Limb (tissue), 2 donors: ENCODE results near the gene KCTD2.
A peak's percentile ranks its signal among the peaks of the same experiment; 100 is the strongest.
"Not testable (repeated sequence)": the region's sequence is repeated elsewhere in the genome, so short reads cannot be mapped to it uniquely, and the experiment has no call there.

ENCODE experiments used
- DNase-seq, 2 donors: peaks; one replicate each; pipeline ENCODE4 v3.0.0-alpha.2; 2016; ENCODE audit errors: extremely low spot score in 2 of 2

KCTD2 gene, protein sequence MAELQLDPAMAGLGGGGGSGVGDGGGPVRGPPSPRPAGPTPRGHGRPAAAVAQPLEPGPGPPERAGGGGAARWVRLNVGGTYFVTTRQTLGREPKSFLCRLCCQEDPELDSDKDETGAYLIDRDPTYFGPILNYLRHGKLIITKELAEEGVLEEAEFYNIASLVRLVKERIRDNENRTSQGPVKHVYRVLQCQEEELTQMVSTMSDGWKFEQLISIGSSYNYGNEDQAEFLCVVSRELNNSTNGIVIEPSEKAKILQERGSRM

DNA sequence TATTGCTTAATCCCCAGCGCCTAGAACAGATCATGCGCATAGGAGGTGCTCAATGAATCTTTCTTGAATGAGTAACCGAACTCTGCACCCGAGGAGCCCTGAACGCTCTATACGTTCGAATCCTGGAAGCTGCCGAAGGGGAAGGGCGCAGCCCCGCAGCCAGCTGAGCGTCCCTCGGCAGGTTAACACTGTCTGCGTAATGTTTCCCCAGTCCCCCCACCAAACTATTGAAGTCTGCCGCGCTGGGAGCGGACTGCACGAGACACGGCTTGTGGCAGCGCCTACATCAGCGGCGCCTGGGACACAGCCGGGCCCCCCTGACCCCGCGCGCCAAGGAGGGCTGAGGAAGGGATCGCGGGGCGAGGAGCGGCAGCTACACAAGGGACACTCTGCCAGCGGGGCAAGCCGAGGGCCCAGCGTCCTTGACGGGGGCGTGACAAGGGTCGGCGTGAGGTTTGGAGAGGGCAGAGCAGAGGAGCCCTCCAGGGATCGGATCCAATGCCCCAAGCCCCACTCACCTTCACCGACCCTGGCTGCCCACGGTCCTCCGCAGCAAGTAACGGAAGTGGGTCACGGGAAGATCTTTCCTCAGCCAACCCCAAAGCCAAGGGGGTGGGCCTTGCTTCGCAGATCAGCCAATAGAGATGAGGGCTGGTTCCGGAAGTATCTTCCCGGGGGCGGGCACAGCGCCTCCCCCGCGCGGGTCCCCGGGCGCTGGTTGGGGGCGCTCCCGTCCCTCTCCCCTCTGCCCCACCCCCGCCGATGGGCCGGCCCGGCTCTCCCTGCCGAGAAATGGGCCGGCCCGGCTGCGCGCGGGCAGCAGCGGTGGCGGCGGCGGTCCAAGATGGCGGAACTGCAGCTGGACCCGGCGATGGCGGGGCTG is at the start of gene KCTD2, which contains the start of gene ATP5PD:
Gene KCTD2, plus strand, starts transcription at position 819 of the 883 bp plus-strand sequence. Its CDS starts 26 bp downstream, at position 845.
Gene ATP5PD, minus strand, starts transcription at position 563 of the 883 bp plus-strand sequence. CDS start 4,319 bp downstream, outside the sequence.
- DNase-seq: peak; percentile 94 to 98

DNA sequence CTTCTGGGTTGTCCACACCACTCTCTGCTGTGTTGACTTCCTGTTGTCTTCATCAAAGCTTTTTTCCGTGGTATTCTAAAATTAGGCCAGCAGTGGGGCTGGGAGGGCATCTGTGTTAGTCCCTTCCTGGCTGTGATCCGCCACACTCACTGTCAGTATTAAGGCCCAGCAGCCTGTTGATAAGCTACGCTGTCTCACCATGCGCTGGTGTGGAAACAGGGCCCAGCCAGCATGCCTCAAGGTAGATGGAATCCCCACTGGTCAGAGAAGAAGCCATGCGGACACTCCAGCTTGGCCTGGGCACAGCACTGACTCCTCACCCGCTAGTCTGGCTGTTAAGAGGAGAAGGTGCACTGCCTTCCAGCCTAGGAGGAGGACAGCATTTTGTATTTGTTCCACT is 48.2 kb upstream of the KCTD2 start:
- no peak for DNase-seq

DNA sequence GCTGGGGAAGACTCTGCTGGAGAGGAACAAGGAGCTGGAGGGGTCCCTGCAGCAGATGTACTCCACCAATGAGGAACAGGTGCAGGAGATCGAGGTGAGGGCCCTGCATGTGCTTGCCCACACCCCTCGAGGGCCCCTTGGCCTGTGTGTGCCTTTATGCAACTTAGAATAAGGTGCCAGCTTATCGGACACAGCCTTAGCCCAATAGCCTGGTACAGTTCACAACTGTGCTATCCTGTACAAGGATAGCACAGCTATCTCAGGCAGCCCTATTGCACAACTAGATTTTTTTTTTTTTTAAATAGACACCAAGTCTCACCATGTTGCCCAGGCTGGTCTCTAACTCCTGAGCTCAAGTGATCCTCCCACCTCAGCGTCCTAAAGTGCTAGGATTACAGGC is 47.5 kb upstream of the KCTD2 start:
- no peak for DNase-seq

DNA sequence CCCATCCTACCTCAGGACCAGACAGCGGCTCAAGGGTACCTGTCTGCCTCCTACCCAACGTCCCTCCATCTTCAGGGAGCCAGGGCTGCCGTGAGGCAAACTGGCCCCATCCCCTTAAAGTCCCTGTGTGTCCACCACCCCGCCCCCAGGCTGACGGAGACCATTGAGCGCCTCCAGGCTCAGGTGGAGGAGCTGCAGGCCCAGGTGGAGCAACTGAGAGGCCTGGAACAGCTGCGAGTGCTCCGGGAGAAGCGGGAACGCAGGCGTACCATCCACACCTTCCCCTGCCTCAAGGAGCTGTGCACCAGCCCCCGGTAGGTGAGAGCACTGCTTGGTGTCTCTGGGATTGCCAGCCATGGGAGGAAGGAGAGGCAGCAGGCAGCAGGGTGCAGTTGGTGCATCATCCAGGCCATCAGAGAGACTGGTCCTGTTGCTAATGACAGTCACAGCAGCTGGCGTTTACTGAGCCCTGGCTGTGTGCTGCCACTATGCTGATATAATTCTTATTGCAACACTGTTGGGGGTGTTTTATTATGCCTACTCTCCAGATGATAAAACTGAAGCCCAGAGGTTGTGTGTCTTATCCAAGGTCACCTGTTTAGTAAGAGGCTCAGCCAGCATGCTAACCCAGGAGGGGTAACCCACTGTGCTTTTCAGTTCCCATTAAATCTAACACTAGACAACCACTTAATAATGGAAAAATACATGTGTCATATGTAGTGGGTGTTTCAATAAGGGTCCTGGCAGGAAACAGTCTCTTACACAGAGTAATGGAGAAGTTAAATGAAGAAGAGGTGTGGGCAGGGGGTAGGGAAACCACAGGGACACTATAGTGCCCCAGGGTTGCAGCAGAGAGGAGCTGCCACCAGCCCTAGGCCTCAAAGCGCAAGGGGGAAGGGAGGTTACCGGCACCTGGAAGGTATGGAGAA is 44.8 kb upstream of the KCTD2 start:
- DNase-seq: no peak

DNA sequence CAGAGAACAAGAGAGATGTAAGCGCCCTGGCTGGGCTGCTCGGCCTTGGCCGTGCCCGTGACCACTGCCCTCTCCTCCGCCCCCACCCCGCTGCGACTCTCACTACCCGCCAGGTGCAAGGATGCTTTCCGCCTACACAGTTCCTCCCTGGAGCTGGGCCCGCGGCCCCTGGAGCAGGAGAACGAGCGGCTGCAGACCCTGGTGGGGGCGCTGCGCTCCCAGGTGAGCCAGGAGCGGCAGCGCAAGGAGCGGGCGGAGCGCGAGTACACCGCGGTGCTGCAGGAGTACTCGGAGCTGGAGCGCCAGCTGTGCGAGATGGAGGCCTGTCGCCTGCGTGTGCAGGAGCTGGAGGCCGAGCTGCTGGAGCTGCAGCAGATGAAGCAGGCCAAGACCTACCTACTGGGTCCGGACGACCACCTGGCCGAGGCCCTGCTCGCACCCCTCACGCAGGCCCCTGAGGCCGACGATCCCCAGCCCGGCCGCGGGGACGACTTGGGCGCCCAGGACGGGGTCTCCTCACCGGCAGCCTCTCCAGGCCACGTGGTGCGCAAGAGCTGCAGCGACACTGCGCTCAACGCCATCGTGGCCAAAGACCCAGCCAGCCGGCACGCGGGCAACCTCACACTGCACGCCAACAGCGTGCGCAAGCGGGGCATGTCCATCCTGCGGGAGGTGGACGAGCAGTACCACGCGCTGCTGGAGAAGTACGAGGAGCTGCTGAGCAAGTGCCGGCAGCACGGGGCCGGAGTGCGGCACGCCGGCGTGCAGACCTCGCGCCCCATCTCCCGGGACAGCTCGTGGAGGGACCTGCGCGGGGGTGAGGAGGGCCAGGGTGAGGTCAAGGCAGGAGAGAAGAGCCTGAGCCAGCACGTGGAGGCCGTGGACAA is 43.7 kb upstream of the KCTD2 start:
- no peak for DNase-seq

DNA sequence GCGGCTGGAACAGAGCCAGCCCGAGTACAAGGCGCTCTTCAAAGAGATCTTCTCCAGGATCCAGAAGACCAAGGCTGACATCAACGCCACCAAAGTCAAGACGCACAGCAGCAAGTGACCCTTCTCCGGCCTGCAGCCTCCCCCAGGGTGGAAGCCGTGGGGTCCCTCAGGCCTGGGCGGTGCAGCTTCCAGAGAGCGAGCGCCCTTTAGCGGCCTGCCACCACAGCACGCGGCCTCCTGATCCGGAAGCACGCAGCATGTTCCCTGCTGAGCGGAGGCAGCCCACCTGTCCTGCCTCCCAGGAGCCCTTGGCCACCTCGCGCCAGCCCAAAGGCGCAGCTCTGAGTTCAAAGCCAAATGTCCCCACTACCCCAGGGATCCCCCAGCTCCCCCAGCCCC is 43.1 kb upstream of the KCTD2 start:
- no peak for DNase-seq

DNA sequence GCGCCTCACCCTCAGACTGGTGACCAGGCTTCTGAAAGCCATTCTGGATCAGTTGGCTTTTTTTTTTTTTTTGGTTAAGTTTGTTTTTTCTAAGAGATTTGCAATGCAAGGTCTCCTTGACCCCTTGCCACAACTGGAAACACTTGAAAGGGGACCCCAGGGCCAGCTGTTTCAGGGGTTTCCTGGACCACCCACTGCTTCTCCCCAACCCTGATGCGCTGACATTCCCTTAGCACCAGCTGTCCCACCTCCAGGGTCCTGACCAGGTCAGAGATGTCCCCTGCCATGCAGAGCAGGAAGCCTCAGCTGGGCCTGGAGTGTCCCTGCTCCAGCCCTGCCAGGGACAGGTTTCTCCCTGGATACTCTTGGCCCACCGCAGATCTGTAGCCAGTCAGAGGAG is 42.7 kb upstream of the KCTD2 start:
- no peak for DNase-seq

DNA sequence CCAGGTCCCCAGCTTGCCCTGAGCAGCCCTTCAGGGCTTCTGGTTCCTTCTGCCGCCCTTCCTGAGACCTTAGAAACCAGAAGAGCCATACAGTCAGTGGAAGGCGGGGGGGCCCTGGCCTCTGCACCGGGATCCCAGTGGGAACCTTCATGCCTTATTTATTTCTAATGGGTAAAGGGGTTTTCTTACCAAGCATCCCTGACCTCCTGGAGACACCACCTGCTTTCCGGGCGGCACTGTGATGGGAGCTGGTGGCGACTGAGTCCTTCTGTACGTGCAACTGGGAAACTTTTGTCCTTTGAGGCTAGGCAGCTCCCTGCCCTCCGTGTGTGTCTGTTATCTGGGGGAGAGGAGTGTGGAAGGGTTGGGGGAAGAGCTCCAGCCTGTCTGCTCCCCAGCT is 41.7 kb upstream of the KCTD2 start:
- no peak for DNase-seq

DNA sequence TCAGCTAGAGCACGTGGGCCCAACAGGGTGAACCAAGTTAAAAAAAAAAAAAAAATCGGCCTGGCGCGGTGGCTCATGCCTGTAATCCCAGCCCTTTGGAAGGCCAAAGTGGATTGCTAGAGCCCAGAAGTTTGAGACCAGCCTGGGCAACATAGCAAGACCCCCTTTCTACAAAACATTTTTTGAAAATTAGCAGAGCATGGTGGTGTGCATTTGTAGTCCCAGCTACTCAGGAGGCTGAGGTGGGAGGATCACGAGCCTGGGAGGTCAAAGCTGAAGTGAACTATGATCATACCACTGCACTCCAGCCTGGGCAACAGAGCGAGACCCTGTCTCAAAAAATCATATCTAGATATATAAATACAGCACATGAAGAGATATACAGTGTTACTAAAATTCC is 40.9 kb upstream of the KCTD2 start:
- not testable (repeated sequence) for DNase-seq

DNA sequence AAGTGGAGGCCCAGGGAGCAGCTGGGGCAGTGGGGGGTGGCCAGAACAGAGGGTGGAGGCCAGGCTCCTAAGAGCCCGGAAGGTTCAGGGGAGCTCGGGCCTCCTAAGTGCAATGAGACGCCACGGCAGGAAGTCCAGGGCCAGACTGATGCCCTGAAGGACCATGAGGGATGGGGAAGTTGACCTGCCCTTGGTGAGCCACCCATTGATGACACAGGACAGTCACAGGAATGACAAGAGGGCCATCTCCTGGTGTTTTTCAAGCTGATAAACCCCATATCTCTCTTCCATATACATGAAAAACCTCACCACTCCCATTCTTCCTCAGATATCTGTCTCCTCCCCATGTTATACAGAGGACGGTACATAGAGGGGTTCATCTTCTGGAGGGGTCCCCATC is 40.4 kb upstream of the KCTD2 start:
- DNase-seq: no peak

DNA sequence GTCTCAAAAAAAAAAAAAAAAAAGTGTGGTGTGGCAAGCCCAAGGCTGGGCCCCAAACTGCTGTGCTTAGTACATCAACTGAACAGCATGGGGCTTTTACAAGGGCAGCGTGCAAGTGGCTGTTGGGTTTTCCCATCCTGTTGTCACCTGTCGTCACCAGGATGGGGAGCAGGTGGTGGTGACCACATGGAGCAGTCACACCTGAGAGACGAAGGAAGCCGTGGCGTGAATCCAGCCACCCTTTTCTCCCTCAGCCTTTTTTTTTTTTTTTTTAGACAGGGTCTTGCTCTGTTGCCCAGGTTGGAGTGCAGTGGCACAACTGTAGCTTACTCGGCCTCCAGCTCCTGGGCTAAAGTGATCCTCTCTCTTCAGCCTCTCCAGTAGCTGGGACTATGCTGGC is 38.7 kb upstream of the KCTD2 start:
- no peak for DNase-seq

DNA sequence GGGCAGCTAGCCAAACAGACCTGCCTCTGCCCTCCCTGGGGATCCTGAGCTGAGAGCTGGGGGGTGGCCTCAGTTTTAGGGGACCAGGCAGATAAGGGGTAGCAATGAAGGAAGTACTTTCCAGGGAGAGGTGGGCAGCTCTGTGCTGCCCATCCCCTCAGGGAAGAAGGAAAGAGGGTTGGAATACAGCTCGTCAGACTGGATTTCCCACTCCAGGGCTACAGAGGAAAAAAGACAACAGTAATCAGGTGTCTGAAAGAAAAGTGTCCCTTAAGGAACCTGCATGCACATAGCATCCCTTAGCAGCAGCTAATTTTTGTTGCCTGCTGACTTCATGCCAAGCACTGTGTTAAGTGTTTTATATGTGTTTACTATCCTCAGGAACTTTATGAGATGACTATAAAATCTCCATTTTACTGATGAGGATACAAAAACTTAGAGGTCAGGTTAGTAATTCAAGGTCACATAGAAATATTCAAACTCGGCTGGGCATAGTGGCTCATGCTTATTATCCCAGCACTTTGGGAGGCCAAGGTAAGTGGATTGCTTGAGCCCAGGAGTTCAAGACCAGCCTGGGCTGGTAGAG is 37.8 kb upstream of the KCTD2 start:
- no peak for DNase-seq

DNA sequence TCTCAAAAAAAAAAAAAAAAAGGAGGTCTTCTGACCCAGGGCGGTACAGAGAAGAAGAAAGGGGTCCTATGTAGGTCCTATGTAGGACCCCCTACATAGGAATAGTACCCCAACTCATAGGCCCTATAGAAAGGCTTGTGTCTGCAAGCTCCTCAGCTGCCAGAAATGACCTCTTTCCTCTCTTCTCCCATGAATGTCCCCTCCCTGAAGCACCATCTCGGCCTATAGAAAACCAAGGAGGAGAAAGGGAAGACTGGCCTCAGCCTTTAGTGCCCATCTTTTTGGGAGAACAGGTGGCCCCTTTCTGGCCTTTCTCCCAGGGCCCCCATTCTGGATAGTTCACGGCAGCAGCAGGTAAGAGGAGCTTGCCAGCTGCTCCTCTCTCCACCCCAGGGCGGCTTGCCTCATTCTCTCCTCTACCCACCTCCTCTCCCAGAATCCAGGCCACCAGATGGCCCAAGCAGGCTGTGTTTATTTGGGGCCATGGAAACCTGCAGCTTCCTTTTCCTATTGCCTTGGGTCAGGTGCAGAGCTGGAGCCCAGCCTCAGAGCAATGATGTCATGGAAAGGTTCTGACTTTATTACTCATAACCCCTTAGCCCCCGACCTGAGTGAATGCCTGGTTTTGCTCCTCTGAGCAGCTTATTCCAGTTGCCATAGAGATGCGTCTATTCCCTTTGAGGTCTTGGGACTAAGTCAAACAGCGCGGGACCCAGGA is 36.2 kb upstream of the KCTD2 start:
- peak; percentile 59 to 66 for DNase-seq

DNA sequence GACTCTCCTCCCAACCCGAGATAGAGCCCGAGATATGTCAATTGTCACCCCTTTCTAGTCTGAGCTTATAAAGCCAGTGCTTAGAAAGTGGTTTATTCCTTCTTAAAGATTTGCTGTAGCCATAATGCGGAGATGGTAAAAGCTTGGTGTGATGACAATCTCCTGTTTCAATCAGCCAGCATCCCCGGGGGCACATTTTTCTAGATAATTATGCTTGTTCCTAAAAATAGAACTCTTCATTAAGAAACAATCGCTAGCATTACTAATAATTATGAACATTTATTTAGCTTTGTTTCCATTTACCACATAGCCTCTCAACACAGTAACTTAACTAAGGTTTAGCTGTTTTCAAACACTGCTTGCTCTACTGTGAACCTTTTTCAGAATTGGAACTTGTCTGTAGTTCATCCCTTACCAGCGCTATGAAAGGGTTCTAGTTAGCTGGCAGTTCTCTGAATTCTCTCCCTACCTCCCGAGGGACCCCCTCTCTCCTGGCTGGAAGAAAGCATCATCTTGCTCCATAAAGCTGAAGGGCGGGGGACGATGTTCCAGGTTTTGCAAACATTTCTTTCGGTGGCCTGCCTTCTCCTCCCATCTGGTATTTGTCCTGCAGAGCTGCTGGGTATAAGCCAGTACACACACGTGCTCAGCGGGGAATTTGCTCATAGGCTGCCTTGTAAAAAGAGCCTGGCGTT is 35.5 kb upstream of the KCTD2 start:
- peak; percentile 76 to 87 for DNase-seq

DNA sequence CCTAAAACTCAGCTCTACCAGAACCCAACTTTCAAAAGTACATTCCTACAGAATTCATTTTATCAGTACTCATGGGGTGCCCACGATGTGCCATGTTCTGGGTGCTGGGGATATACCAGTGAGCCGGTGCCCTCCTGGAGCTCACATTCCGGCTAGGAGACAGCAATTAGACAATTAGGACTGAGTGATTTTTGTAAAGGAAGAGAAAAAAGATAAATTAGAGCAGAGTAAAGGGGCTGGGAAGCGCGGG is 35.0 kb upstream of the KCTD2 start:
- DNase-seq: no peak

DNA sequence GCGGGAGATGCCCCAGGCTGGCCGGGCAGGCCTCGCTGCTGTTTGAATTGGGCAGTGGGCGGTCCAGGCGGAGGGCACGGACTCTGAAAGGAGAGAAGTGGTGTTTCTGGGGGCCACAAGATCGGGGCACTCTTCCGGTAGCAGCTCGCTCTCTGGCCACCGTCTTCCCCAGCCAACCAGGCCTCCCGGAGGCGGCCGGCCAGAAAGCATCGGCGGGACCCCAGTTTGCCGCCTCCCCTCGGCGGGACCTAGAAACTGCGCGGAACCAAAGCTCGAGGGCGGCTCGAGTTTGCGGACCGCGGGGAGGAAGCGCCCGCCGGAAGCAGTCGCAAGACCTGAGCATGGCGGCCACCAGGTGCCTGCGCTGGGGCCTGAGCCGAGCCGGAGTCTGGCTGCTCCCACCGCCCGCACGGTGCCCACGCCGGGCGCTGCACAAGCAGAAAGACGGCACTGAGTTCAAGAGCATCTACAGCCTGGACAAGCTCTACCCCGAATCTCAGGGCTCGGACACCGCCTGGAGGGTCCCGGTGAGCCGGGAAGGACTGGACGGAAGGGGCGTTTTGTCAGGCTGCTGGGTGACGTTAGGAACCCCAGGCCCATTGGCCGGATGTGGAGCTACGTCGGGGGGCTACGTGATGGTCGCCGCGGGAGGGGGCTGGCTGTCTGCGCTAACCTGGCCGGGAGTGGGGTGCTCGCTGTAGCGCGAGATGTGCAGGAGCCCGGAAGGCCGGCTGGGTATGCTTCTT is 34.5 kb upstream of the KCTD2 start, which contains the start of gene MRPL58:
Gene MRPL58, plus strand, starts transcription at position 325 of the 746 bp plus-strand sequence. Its CDS starts 17 bp downstream, at position 342.
- peak; percentile 88 to 92 for DNase-seq

DNA sequence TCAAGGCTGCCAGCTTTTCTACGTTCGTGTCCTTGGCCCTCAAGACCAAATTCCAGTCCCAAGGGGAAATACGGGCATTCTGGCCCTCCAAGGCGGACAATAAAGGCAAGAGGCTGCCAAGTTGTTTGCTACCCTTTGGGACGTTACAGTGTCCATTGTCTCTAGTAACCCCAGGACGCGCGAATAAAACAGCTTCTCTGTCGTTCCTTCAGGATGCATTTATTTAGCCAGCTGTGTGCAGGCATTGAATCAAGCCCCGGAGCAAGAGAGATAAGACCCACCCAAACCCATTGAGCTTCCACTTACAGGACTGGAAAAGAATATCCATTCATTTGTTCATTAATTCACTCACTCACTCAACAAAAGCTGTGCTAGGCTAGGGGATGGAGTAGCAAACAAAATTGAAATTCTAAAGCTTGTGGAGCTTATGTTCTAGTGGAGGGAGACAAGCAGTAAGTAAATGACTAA is 33.9 kb upstream of the KCTD2 start:
- no peak for DNase-seq

DNA sequence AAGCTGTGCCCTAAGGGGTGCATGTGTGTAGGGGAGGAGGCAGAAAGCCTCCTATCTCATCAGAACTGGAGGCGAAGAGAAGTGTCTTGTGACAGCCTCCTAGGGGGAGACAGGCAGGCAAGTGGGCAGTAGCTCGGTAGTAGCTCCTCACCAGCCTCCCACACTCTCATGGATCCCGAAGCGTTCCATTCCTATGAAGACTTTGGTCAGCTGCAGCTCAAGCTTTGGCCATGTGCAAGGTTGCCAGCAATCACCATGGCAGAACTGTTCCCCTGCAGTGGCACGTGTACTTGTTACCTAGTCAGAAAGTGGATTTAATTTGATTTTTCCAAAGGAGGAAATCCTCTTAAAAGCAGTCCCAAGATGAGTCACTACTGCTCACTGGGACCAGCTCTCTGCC is 27.9 kb upstream of the KCTD2 start:
- DNase-seq: no peak
